Thyroid gland (tissue), 4 donors: Measurements from ENCODE around the gene PIK3C2B.

Experiments
- CTCF ChIP-seq, 6 experiments: fragments of 200-600 bp in 3 of 6; fragments of 450-650 bp in 3 of 6; sonication (generic) in 3 of 6; IDR thresholded peaks; one replicate each; pipeline ENCODE4 v1.5.1; 2016 to 2019; ENCODE audit warnings: antibody characterized with exemption in 6 of 6, mild to moderate bottlenecking in 2 of 6, inconsistent platforms in 1 of 6, moderate library complexity in 1 of 6
- POLR2A ChIP-seq, 2 donors: fragments of 450-650 bp; IDR thresholded peaks; one replicate each; pipeline ENCODE4 v1.6.1; 2017; ENCODE audit warnings: antibody characterized with exemption in 2 of 2, mild to moderate bottlenecking in 2 of 2, moderate library complexity in 1 of 2

DNA sequence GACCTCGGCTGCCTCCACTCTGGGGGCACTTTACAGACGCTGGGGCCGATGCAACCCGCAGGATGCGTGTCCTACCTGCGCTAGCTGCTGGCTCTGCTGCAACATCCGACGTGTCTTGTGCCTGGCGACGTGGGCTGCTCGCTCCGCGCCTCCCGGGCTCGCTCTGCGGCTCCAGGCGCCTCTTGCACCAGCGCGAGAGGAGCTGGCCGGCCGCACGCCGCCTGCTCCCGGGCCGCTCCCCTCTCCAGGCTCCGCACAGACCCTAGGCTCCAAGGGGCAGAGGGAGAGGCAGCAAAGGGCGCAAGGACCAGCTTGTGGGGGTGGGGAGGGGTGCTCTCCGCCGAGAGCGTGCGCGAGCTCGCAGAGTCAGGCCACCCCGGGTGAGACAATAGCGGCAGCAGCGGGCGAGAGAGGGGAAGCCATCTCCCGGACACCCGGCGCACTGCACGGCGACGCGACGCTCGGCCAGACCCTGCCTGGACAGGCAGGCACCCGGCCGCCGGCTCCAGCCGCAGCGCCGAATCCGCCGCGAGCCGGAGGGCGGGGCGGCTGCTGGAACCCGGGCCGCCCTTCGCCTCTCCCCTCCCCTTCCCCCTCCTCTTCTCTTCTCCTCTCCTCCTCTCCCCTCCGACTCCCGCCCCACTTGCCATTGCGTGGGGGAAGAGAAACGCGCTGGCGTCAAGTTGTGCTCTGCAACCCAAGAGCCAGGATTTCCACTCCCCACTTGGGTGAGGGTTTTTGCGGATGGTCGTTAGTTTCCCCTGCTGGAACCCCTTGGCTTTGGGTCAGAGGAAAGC, at the start of gene PIK3C2B:
- peak; percentile 11 to 90 for TF ChIP-seq POLR2A (IDR thresholded peaks at IDR 0.05)
- peak in 5 of 6 experiments; percentile 19 to 66 (median 61) for TF ChIP-seq CTCF (IDR thresholded peaks at IDR 0.05)
